Panc1 (cell line): ENCODE results near the gene AZI2. TPM values are rescaled to one million over a fixed set of nuclear protein-coding genes. Genes with fewer than 3 reads are reported as not detected.

Experiments
- ATAC-seq: fragments of 200-7000 bp; cut with Tn5 transposase; 2 replicates; pipeline ENCODE4 v1.9.1; 2020; ENCODE audit warnings: mild to moderate bottlenecking, moderate library complexity
- BruUV-seq: library from RNA; stranded (reverse); fragments of 400-500 nt; replicated peaks from 2 replicates; lab custom pipeline; 2021; lab: Mats Ljungman, UMichigan
- CTCF ChIA-PET: fragments of 300-600 bp; sonication (Branson Sonifier 250); formaldehyde crosslinking; loops from one replicate; lab custom pipeline; 2022; ENCODE audit warnings: antibody characterized with exemption; lab: Charles Lee
- POLR2A ChIA-PET: fragments of 300-600 bp; sonication (Branson Sonifier 250); formaldehyde crosslinking; loops from one replicate; lab custom pipeline; 2022; ENCODE audit warnings: antibody characterized with exemption; lab: Charles Lee
- DNase-seq: peaks from one replicate; pipeline ENCODE4 v3.0.0-alpha.2; 2010; ENCODE audit warnings: low read depth, low spot score
- H3K27ac ChIP-seq: 2 replicates; pipeline ENCODE4 v1.5.1; 2011; ENCODE audit warnings: mild to moderate bottlenecking, low read length, inconsistent platforms
- H3K27me3 ChIP-seq: fragments of 200-500 bp; sonication (Bioruptor generic); 2 replicates; pipeline ENCODE4 v1.6.0; 2014; ENCODE audit warnings: low read length, inconsistent platforms; ENCODE audit not compliant: control insufficient read depth, insufficient read depth
- H3K36me3 ChIP-seq: fragments of 200-500 bp; sonication (Bioruptor generic); 2 replicates; pipeline ENCODE4 v1.5.1; 2014; ENCODE audit warnings: inconsistent platforms, mild to moderate bottlenecking, low read length, moderate library complexity; ENCODE audit not compliant: control insufficient read depth, insufficient read depth
- H3K4me1 ChIP-seq: 2 replicates; pipeline ENCODE4 v1.5.1; 2011; ENCODE audit warnings: inconsistent platforms, mild to moderate bottlenecking, low read length, moderate library complexity; ENCODE audit not compliant: control insufficient read depth, insufficient read depth
- H3K4me3 ChIP-seq, 2 experiments: 2 replicates each; pipeline ENCODE4 v1.5.1; 2011 to 2012; ENCODE audit warnings: low read depth in 2 of 2, low read length in 2 of 2, mild to moderate bottlenecking in 2 of 2, inconsistent platforms in 1 of 2, moderate library complexity in 1 of 2
- H3K9me3 ChIP-seq: fragments of 200-500 bp; sonication (Bioruptor generic); 2 replicates; pipeline ENCODE4 v1.5.1; 2014; ENCODE audit warnings: low read depth, mild to moderate bottlenecking, inconsistent platforms, low read length, moderate library complexity; ENCODE audit not compliant: control insufficient read depth, insufficient read depth
- CTCF ChIP-seq: fragments of 450-650 bp; IDR thresholded peaks from 2 replicates; pipeline ENCODE4 v1.5.1; 2017; ENCODE audit warnings: mild to moderate bottlenecking
- POLR2AphosphoS5 ChIP-seq: IDR thresholded peaks from 2 replicates; pipeline ENCODE4 v1.6.1; 2012; ENCODE audit warnings: mild to moderate bottlenecking, low read depth, low read length, moderate library complexity
- REST ChIP-seq, 2 experiments: IDR thresholded peaks; 2 replicates each; pipeline ENCODE4 v1.6.1; 2011 to 2012; ENCODE audit warnings: low read depth in 2 of 2, control low read depth in 1 of 2, low read length in 1 of 2, mild to moderate bottlenecking in 1 of 2, moderate library complexity in 1 of 2; ENCODE audit not compliant: insufficient read depth in 1 of 2
- SIN3A ChIP-seq: IDR thresholded peaks from 2 replicates; pipeline ENCODE4 v1.6.1; 2012; ENCODE audit warnings: low read depth, mild to moderate bottlenecking, low read length, moderate library complexity, borderline replicate concordance; ENCODE audit not compliant: insufficient read depth
- TCF7L2 ChIP-seq: IDR thresholded peaks from 2 replicates; pipeline ENCODE4 v1.6.1; 2011; ENCODE audit warnings: mild to moderate bottlenecking, low read depth, low read length, inconsistent platforms
- in situ Hi-C: cut with HindIII; loops from 2 replicates; pipeline ENCODE4 v1.10.0; 2016; ENCODE audit warnings: low sequenced_read_pairs, low pct_unique_long_range_greater_than_20kb
- intact Hi-C: fragments of 100-400 bp; cut with micrococcal nuclease; formaldehyde crosslinking; loops from one replicate; pipeline ENCODE4 v1.10.0; 2022; ENCODE audit not compliant: unreplicated experiment
- total RNA-seq: library from RNA; stranded (reverse); gene quantifications from one replicate; pipeline ENCODE4 v1.2.1, GENCODE V29; 2021; ENCODE audit not compliant: unreplicated experiment

The AZI2 gene
- total RNA-seq, 1 experiment from 2014 or later = 42.4 TPM

GRCh38 chr3:28349469-28350000, 911 bp upstream of the AZI2 start:
- no peaks in the 10 kb centered on the region for H3K27me3 ChIP-seq
- intact Hi-C loops (no loop called here), in situ Hi-C loops (no loop called here)
- H3K4me1 ChIP-seq = peaks cover 20% of the 10 kb centered on the region; the same call in 1 of the 2 replicates
- ChIA-PET CTCF (no interaction called here), POLR2A (interaction anchor here (0.9 kb wide), 1 partner anchor 10 kb away, joined by 3 read pairs; no protein-coding TSS in a partner anchor)
- H3K27ac ChIP-seq = peak overlapping the region; percentile 91
- H3K4me3 ChIP-seq = peak overlapping the region; percentile 78 to 91
- TF ChIP-seq SIN3A = no peak
- TF ChIP-seq REST (IDR thresholded peaks at IDR 0.05; ENCODE audit: insufficient read depth in 1 of 2, low read depth in 2 of 2, low read length in 1 of 2) = no peak
- TF ChIP-seq CTCF = no peak
- no peak for TF ChIP-seq POLR2AphosphoS5
- TF ChIP-seq TCF7L2 = no peak
- H3K9me3 ChIP-seq = no peaks in the 10 kb centered on the region
- no TSS peak for BruUV-seq
- ATAC-seq (peak; percentile 29), DNase-seq (no peak)
- no peaks in the 10 kb centered on the region; the same call in none of the 2 replicates for H3K36me3 ChIP-seq

- no TSS peak for BruUV-seq
- Histone ChIP-seq H3K4me3 (peak overlapping the region; percentile 78 to 91), H3K4me1 (peaks cover 20% of the 10 kb centered on the region; the same call in 1 of the 2 replicates), H3K9me3 (no peaks in the 10 kb centered on the region), H3K36me3 (no peaks in the 10 kb centered on the region; the same call in none of the 2 replicates), H3K27me3 (no peaks in the 10 kb centered on the region), H3K27ac (peak overlapping the region; percentile 91)
- ChIA-PET CTCF (interaction anchor here (0.5 kb wide), 1 partner anchor 923 kb away, joined by 5 read pairs; no protein-coding TSS in a partner anchor), POLR2A (interaction anchor here (1.3 kb wide), 1 partner anchor 20 kb away, joined by 3 read pairs; no protein-coding TSS in a partner anchor)
- in situ Hi-C loops = no loop called here
- TF ChIP-seq POLR2AphosphoS5 (no peak), CTCF (no peak), SIN3A (no peak), TCF7L2 (no peak), REST (IDR thresholded peaks at IDR 0.05; ENCODE audit: insufficient read depth in 1 of 2, low read depth in 2 of 2, low read length in 1 of 2) (no peak)
- intact Hi-C loops = no loop called here
- ATAC-seq = peak; percentile 85
- DNase-seq = no peak
Measured at GRCh38 chr3:28348265-28348628, 377 bp downstream of the AZI2 start.
